Epidermal melanocyte (primary cell): ENCODE data around the gene SEMA4D.

ENCODE experiments used
- DNase-seq: peaks from one replicate; pipeline ENCODE4 v3.0.0; 2011; ENCODE audit warnings: low spot score; ENCODE audit not compliant: insufficient read length

SEMA4D gene

DNA sequence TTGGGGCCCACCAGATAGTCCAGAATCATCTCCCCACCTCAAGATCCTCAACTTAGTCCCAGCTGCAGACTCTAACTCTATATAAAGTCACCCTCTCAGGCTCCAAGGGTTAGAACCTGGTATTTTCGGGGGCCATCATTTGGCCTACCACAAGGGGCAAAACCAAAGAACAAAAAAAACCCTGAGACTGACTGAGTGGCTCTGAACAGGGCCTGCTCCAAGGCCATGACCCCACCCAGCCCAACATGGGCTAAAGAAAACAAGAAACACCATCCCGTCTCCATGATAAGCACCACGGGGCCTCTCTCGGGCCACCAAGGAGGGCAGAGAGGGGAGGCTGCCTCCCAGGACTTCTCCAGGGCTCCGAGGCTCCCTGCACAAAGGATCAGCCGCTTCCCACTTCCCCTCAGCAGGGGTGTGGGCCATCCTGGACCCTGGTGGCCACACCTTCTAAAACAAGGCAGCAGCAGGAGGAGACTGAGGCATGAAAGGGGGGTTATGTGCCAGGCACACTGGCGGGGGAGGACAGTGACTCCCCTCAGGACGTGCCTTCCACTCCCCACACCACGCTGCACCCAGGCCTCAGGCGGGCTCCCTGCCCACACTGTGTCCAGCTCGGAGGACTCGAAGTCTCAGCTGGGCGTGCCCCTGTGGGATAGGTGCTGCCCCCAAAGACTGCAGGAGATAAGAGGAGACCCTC, 51.5 kb downstream of the SEMA4D start:
- no peak for DNase-seq

DNA sequence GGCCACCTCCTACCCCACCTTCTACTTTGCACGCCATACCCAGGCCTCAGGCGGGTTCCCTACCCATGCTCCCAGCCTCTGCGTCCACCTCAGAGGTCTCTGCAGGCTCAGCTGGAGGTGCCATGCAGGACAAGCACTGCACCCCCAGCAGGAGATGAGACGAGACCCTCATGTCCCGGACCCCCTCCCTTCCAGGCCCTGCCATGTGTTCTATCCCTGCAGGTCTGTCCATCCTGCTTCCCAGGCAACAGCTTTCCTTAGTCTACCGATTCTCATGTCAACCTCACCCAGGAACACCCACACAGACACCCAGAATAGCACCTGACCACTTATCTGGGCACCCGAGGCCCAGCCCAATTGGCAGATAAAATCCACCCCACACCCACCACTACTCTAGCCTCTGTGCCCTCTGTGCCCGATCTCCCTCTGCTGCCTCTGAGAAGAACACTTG, 52.1 kb downstream of the SEMA4D start:
- no peak for DNase-seq

DNA sequence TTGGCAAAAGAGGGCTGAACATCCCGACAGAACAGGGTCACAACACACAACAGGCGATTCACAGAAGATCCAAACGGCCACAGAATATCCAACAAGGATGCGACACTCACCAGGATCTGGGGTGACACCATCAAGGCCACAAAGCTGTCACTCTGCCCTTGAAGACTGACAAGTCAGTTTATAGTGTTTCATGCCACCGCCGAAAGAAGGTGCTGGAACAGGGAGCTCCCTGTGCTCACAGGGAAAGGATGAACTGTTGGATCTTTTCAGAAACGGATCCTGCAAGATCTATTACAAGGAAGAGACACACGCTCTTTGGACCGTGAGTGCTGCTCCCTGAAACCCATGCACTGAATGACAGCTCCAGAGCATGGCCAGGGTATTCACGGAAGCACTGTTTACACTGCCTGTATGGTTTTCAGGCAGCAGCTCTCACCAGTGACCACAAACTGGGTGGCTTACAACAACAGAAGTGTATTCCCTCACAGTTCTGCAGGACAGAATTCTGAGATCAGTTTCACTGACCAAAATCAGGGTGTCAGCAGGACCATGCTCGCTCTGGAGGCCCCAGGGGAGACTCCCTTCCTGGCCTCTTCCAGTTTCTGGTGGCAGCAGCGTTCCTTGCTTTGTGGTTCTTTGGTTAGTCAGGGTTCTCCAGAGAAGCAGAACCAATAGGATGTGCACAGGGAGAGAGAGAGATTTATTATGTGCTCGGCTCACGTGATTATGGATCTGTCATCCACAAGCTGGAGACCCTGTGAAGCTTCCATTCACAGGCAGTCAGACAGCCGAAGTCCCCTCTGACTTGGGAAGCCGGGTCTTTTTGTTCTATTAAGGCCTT, 52.8 kb downstream of the SEMA4D start:
- DNase-seq, result no peak

DNA sequence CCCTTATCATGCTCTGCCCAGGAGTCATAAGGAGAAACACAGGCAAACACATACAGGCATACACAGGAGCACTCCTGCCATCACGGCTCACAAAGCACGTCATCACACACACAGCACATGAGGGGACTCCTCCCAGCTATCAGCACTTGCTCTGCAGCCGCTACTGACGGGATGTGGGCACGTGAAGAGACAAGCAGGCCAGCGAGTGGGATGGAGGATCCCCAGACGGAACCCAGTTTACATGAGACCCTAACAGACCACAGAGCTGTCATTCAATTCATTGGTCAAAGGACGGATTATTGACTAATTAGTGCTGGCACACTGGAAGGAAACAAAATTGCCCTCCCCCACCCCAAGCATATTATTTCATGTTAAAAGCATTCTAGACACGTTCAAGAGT, 53.6 kb downstream of the SEMA4D start:
- DNase-seq, result no peak

- DNase-seq, result no peak
Measured at GRCh38 chr9:89442981-89443814, 54.7 kb downstream of the SEMA4D start.

DNA sequence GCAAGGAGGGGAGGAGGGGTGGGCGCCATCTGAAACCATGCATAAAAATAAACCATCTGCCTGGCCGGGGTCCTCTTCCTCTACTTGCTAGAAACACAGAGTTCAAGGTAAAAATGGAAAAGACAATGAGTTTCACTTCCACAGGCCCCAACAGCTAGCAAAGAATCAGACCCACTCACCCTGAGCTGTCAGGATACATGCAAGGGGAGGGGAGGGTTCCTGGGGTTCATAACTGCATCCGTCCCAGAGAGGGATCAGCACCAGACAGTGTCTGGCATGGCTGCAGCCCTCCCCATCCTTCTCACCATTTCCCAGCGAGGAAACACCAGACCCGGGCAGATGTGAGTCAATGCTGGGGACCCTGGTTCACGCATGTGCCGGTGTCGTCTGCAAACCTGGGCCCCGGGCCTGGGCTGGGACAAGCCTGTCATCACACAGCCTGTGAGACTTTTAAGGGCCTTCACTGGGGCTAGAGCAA, 55.4 kb downstream of the SEMA4D start:
- DNase-seq, result no peak

DNA sequence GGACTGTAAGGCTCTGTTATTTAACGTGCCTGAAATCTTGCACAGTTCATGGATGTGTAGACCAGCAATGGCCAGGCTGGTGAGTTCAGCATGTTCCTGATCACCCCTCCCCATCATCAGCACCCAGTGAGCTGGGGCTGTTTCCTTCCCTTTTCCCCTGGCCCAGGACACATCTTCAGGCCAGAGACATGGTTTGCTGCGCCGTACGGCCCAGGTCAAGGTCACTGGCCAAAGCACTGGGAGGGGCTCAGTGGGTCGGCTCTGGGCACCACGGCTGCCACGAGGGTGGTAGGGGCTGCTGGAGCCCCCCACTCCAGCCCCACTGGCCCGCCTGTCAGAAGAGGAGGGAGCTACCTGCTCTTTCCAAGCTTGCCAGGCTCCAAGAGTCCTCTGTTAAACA, 55.9 kb downstream of the SEMA4D start:
- DNase-seq, result no peak

DNA sequence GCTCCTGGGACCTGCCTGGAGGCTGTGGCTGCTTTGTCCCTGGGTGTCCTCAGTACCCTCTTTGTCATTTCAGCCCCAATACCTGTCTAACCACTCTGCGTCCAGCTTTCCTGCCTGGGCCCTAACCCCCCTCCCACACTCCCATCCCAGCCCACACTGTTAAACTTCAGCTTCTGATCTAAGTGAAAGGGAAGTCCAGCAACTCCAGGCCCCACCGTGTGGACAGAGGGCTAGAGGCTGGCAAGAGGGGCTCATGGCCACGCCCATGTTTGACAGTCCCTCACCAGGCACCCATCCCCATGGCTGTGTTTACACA, 56.3 kb downstream of the SEMA4D start:
- no peak for DNase-seq

DNA sequence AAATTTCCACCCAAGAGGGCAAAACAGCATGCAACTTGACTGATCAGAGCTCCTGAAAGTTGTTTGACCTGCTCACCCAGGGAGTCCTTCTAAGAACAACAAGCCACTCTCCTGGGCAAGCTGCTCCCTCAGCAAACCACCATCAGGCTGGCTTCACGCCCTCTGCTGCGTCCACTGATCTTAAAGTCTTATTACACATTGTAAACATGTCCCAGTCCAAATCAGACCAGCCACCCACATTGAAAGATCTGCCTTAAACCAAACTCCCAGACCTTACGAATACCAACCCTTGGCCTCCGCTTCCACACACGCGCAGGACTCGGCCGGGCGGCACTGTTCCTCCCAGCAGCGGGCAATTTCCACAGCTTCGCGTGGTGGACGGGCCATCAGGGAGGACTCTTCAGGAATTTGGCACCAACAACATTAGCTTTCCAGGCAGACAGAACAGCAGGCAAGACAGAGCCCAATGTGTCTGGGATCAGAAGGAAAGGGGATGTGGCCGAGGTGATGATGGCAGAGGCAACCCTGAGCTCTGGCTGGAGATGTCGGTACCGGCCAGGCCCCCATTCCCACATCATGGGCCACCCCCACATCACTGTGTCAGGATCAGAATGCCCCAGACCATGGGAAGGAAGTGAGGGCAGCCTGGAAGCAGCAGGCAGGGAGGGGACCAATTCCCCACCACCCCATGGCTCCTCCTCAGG, 56.8 kb downstream of the SEMA4D start:
- DNase-seq, result no peak

DNA sequence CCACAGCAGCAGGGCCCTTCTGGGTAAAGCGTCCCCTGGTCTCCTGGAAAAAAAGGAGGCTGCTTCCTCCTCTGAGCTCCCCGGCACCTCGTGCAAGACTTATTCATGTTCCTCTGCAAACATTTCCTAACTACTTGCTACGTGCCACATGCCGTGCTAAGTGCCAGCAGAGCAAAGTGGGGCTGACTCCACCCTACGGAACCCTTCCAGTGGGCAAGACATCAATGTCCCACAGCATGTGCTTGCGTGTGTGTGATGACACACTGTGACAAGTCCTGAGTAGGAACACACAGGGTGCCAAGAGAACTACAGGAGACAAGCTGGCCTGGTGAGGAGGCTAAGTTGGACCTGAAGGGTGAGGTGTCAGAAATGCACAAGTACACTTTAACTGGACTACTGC, 57.4 kb downstream of the SEMA4D start:
- no peak for DNase-seq

GRCh38 chr9:89440046-89440445, 57.9 kb downstream of the SEMA4D start:
- no peak for DNase-seq

DNA sequence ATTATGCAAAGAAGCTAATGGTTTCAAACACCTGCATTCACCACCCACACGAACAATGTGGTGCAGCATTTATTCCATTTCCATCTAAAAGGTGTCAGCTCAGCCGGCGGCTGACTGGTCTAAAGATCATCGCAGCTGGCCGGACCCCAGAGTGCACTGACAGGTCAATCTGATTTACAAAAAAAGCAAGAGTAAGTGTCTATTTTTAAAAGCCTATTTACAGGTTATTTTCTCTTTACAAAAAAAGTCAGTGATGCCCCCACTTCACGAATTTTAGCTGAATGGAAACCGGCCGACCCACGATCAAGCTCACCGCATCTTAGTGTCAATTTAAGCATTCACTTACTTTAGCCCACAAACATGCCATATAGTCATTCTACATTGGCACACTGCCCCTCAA, 58.3 kb downstream of the SEMA4D start:
- no peak for DNase-seq

DNA sequence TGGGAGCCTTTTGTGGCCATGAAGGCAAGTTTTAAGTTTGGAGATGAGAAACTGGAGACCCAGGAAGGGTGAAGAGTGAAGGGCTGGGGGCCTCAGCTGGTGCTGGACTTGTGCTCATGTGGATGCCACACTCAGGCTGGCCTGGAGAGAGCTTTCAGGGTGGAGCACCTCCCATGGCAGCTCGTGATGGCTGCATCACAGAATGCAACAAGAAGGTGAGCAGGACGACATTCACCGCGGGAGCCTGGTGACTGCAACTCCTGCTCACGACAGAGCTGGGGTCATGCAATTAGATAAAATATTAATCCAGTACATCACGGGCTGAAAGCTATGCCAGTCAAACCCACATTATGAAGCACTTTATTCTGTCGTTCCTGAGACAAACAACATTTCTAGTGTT, 59.7 kb downstream of the SEMA4D start:
- no peak for DNase-seq

- no peak for DNase-seq
Measured at GRCh38 chr9:89437772-89438171, 60.1 kb downstream of the SEMA4D start.

DNA sequence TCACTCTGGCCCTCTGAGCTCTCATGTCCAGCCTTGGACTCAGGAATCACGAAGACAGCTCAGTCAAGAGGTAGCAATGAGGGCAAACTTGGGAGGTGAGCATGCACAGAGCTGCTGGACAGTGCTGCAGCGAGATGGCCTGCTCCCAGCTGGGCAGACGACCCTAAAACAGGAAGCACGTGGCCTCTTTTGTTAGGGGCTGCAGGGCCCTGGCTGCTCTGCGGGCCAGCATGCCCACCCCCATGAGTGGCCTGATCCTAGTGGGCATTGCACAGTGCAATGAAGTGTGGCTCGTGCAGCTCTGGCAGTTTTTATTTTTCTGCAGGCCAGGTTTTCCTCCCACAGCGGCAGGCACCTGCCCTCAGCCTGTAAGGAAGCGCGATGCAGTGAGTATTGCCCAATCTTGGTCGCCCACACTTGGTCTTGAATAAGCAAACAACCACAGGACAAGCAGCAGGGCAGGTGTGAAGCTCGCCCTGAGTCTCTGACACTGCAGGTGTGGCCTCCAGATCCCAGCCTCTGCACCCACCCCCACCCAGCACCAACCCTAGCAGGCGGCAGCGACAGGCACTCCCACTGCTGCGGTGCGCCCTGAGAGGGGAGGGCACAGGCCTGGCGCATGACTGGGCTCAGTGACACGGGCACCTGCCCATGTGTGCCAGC, 60.8 kb downstream of the SEMA4D start:
- no peak for DNase-seq

GRCh38 chr9:89436326-89436725, 61.6 kb downstream of the SEMA4D start:
- DNase-seq, result no peak

DNA sequence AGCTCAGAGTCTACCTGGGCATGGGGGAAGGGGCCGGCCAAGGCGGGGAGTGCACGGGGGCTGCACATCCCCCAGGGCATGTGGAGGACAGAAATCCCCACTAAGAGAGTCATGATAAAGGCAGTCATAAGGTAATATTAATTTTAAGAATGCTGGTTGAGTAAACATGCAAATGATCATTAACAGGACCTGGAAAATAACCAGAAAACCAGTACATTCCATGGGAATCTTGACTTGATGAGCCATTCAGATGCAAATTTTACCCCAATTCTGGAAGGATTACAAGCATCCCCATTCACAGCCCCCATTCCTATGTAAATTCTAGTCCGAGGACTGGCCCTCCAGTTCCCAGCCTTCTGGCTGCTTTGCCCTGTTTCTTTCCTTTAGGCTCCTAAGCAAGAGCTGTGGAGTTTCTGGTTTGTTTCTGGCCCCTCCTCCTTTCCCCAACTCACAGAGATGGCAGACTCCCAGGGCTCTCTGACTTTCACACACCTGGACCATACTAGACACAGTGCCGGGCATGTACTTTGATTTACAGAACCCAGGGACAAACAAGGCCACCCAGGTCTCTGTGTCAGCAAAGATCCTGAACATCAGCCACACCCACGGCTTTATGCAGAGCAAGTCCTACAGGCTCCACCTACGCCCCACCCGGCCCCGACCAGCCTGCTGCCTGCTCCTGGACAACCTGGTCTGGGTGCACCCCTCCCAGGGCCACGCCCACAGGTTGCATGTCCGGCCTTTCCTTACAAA, 62.7 kb downstream of the SEMA4D start:
- no peak for DNase-seq

DNA sequence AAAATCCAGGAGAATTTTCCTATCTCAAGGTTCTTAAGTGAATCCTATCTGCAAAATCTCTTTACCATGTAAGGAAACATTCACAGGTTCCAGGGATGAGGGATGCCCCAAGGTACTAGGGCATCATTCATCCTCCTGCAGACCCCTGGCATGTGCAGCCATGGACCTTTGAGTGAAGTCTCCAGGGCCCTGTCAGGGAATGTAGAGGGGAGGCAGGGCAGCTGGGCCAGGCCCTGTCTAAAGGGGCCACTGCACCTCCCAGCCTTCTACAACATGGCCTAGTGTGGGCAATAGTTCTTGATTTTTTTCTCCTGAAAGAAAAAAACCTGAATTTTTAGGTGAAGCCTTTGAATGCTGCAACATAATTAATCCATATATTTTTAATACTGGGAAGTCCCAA, 63.3 kb downstream of the SEMA4D start:
- no peak for DNase-seq

DNA sequence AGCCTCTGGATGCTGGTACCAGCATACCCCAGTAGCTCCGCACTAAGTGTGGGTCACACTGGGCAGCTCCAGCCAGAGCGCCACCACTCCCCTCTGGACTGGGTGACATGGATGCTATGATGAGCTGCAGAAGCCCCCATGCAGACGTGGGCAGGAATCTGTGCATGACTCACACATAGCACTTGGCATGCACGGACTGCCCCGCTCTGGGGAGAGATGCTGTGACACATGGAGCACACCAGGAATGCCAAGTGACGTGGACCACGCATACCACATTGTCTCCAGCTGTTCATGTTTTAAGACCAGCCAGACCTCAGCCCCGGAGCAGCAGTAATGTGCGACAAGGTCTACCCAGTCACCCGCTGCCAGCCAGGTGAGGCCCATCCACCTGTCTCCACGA, 64.1 kb downstream of the SEMA4D start:
- no peak for DNase-seq

DNA sequence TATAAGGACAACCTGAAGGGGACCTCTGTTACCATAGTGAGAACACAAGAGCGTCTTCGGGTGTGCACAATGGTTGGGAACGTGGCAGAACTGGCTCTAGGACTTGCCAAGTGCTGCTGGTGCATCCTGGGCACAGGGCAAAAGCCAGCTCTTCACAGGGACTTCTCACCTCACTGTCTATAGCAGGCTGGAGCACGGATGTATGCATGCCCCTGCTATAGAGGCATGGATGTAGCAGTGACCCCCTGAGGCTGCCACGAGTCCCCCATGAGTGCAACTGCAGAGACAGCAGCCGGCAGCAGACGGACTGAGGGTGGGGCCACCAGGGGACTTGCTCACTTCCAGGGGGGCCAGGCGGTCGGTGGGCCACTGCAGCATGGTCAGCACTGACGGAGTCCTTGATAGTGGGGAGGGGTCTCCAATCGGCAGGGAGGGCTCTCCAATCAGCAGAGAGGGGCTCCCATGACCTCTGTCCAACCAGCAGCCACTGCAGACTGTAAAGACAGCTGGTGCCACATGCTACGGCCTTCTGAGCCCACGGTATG, 64.9 kb downstream of the SEMA4D start:
- no peak for DNase-seq
